Urothelium cell line (cell line): ENCODE data around the gene KCNAB2.
A peak's percentile ranks its signal among the peaks of the same experiment; 100 is the strongest.

Source experiments
- DNase-seq: peaks from one replicate; pipeline ENCODE4 v3.0.0; 2011; ENCODE audit warnings: low spot score, mixed read lengths
- FAIRE-seq: peaks from 2 replicates; lab custom pipeline; 2011; peaks lifted over from hg19 to GRCh38; lab: Jason Lieb, UNC

Gene KCNAB2

GRCh38 chr1:6143395-6143794 lies 97.7 kb downstream of the KCNAB2 start:
- no peak for FAIRE-seq
- no peak for DNase-seq

- no peak for FAIRE-seq
- no peak for DNase-seq
These were observed 98.5 kb downstream of the KCNAB2 start for GRCh38 chr1:6144175-6144574.

- no peak for DNase-seq
- no peak for FAIRE-seq
These were observed 99.1 kb downstream of the KCNAB2 start for GRCh38 chr1:6144647-6145395.

- FAIRE-seq: no peak
- no peak for DNase-seq
These were observed 99.7 kb downstream of the KCNAB2 start for GRCh38 chr1:6145396-6145750.

- no peak for DNase-seq
- no peak for FAIRE-seq
These were observed 100.2 kb downstream of the KCNAB2 start for GRCh38 chr1:6145864-6146410.

- FAIRE-seq (no peak), DNase-seq (no peak)
These were observed 103.0 kb downstream of the KCNAB2 start for GRCh38 chr1:6148497-6149241.

- no peak for FAIRE-seq
- DNase-seq: no peak
These were observed 103.9 kb downstream of the KCNAB2 start for GRCh38 chr1:6149597-6149996.

GRCh38 chr1:6150006-6150938 lies 104.6 kb downstream of the KCNAB2 start:
- peak; percentile 55 for FAIRE-seq
- no peak for DNase-seq
